Loucy (cell line): Measurements from ENCODE around the gene SLC39A1.
"Not testable (repeated sequence)": the region's sequence is repeated elsewhere in the genome, so short reads cannot be mapped to it uniquely, and the experiment has no call there.

Source experiments
- H2AFZ ChIP-seq: fragments of 200-600 bp; sonication (generic); 2 replicates; pipeline ENCODE4 v1.6.0; 2016; ENCODE audit warnings: antibody characterized with exemption, mild to moderate bottlenecking, low read length, moderate library complexity
- H3F3A ChIP-seq: fragments of 200-600 bp; 2 replicates; pipeline ENCODE4 v1.6.0; 2016; ENCODE audit warnings: antibody characterized with exemption, low read depth, mild to moderate bottlenecking
- H3K27me3 ChIP-seq: fragments of 200-600 bp; sonication (generic); 2 replicates; pipeline ENCODE4 v1.6.1; 2014; ENCODE audit warnings: low read length, mild to moderate bottlenecking; ENCODE audit not compliant: insufficient read depth, poor library complexity, severe bottlenecking
- H3K36me3 ChIP-seq: fragments of 200-600 bp; sonication (generic); 2 replicates; pipeline ENCODE4 v1.6.1; 2016; ENCODE audit warnings: low read length; ENCODE audit not compliant: insufficient read depth
- H3K4me1 ChIP-seq: fragments of 200-600 bp; sonication (generic); 2 replicates; pipeline ENCODE4 v1.5.1; 2014; ENCODE audit warnings: low read length, mild to moderate bottlenecking; ENCODE audit not compliant: insufficient read depth, poor library complexity, severe bottlenecking
- H3K4me2 ChIP-seq: fragments of 200-600 bp; sonication (generic); 2 replicates; pipeline ENCODE4 v1.6.0; 2014; ENCODE audit warnings: antibody characterized with exemption, low read length, low read depth, mild to moderate bottlenecking; ENCODE audit not compliant: poor library complexity, severe bottlenecking
- H3K4me3 ChIP-seq: fragments of 200-600 bp; sonication (generic); 2 replicates; pipeline ENCODE4 v1.5.1; 2014; ENCODE audit warnings: low read length, mild to moderate bottlenecking, mixed read lengths; ENCODE audit not compliant: poor library complexity, severe bottlenecking
- H3K79me2 ChIP-seq: fragments of 200-600 bp; sonication (generic); 2 replicates; pipeline ENCODE4 v1.6.1; 2014; ENCODE audit warnings: low read length; ENCODE audit not compliant: insufficient read depth
- H3K9ac ChIP-seq: fragments of 200-600 bp; sonication (generic); 2 replicates; pipeline ENCODE4 v1.6.0; 2014; ENCODE audit warnings: mild to moderate bottlenecking, low read depth, low read length, moderate library complexity; ENCODE audit not compliant: poor library complexity, severe bottlenecking
- H3K9me2 ChIP-seq: fragments of 200-600 bp; sonication (generic); replicated peaks from 2 replicates; pipeline ENCODE4 v1.6.1; 2016; ENCODE audit warnings: low read depth, low read length, mixed read lengths
- H3K9me3 ChIP-seq: fragments of 200-600 bp; sonication (generic); 2 replicates; pipeline ENCODE4 v1.6.1; 2014; ENCODE audit warnings: mild to moderate bottlenecking, antibody characterized with exemption, low read length, low read depth; ENCODE audit not compliant: insufficient read depth
- H4K20me1 ChIP-seq: fragments of 200-600 bp; sonication (generic); 2 replicates; pipeline ENCODE4 v1.6.0; 2014; ENCODE audit warnings: antibody characterized with exemption, low read length, mild to moderate bottlenecking; ENCODE audit not compliant: insufficient read depth, poor library complexity, severe bottlenecking
- EZH2phosphoT487 ChIP-seq: fragments of 200-600 bp; IDR thresholded peaks from 2 replicates; pipeline ENCODE4 v1.6.1; 2018; ENCODE audit warnings: antibody characterized with exemption, mild to moderate bottlenecking, moderate library complexity, borderline replicate concordance
- TF ChIP-seq, protein P1 (sequence below): fragments of 200-600 bp; sonication (generic); conservative IDR thresholded peaks from 2 replicates; pipeline ENCODE4 v1.5.1; 2014; ENCODE audit warnings: mild to moderate bottlenecking, antibody characterized with exemption, low read length

The SLC39A1 gene

DNA sequence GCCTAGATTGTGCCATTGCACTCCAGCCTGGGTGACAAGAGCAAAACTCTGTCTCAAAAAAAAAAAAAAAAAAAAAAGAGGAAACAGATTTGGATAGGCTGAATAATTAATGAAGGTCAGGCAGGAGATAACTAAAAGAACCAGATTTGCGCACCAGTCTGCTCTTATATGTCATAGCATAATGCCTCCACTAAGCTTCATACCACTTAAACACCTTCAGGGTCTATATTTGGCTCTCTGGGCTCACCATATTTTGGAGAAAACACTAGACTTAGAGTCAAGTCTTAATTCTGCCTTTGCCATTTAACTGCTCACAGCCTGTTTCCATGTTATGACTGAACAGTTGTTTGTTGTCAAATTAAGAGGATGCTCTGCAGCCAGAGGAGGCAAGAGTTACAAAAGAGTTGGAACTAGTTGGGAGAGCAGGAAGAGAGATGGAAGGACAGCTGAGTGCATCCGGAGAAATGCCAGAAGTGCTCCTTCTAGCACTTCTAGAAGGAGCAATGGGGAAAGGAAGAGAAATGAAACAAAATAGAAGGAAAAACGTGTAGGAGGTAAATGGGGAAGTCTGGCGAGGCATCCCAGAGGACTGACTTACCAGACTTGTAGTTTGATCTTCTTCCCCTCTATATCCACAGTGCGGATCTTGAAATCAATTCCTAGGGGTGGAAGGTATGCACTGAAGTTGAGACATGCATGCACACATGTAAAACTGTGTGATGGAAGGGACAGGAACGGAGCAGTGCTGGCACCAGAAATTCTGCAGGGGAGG is 21.0 kb upstream of the SLC39A1 start:
- Histone ChIP-seq H3K9me3 (no peaks in the 10 kb centered on the region), H3K27me3 (no peaks in the 10 kb centered on the region), H2AFZ (no peak overlapping the region), H3K9ac (peak overlapping the region; percentile 78), H3K36me3 (no peaks in the 10 kb centered on the region), H3K9me2 (no peaks in the 10 kb centered on the region), H3K4me3 (no peak overlapping the region), H3K4me1 (peaks cover 14% of the 10 kb centered on the region), H3K79me2 (no peaks in the 10 kb centered on the region), H3K4me2 (peak overlapping the region; percentile 96), H3F3A (0 out of 2 replicates have a peak, but pooled peaks cover 3% of the 10 kb centered on the region), H4K20me1 (no peaks in the 10 kb centered on the region)
- TF ChIP-seq, protein P1, sequence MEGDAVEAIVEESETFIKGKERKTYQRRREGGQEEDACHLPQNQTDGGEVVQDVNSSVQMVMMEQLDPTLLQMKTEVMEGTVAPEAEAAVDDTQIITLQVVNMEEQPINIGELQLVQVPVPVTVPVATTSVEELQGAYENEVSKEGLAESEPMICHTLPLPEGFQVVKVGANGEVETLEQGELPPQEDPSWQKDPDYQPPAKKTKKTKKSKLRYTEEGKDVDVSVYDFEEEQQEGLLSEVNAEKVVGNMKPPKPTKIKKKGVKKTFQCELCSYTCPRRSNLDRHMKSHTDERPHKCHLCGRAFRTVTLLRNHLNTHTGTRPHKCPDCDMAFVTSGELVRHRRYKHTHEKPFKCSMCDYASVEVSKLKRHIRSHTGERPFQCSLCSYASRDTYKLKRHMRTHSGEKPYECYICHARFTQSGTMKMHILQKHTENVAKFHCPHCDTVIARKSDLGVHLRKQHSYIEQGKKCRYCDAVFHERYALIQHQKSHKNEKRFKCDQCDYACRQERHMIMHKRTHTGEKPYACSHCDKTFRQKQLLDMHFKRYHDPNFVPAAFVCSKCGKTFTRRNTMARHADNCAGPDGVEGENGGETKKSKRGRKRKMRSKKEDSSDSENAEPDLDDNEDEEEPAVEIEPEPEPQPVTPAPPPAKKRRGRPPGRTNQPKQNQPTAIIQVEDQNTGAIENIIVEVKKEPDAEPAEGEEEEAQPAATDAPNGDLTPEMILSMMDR: no peak
- no peak for TF ChIP-seq EZH2phosphoT487

DNA sequence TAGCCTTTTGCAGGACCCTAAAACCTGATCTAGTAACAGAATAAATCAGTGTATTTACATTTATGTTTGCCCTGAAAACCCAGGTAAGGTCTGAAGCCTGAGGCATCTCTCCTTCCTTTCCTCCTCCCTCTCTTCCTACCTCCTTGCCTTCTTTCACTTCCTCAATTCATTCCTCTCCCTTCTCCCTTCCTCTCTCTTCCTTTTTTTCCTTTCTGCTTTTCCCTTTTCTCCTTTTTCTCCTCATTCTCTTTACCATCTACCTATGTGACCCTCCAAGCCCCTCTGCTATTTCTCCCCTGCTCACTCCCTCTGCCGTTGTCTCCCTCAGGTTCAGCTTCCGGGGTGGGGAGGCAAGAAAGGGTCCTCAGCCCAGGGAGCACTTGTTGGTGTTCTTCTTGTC is 18.4 kb upstream of the SLC39A1 start:
- H3K4me1 ChIP-seq: peaks cover 21% of the 10 kb centered on the region
- H3K36me3 ChIP-seq, H3K4me3 ChIP-seq, H3K79me2 ChIP-seq, H2AFZ ChIP-seq, H3K9me2 ChIP-seq, H3F3A ChIP-seq, H4K20me1 ChIP-seq, H3K27me3 ChIP-seq, H3K9me3 ChIP-seq, H3K4me2 ChIP-seq, H3K9ac ChIP-seq: not testable (repeated sequence)

DNA sequence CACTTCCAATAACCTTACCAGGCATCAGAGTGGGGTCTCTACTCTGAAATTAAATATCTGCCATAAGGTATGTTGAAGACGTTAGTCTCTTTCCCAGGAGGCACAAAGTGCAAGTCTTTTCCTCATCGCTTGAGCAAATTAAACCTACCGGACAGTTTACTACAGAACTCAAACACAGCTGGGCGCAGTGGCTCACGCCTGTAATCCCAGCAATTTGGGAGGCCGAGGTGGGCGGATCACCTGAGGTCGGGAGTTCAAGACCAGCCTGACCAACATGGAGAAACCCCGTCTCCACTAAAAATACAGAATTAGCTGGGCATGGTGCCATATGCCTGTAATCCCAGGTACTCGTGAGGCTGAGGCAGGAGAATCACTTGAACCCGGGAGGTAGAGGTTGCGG is 15.8 kb upstream of the SLC39A1 start:
- not testable (repeated sequence) for H4K20me1 ChIP-seq, H3K4me3 ChIP-seq, H3F3A ChIP-seq, H3K27me3 ChIP-seq, H3K36me3 ChIP-seq, H3K9me3 ChIP-seq, H3K9me2 ChIP-seq, H3K9ac ChIP-seq, H2AFZ ChIP-seq
- Histone ChIP-seq H3K4me2 (peak overlapping the region; percentile 78), H3K79me2 (peaks cover 31% of the 10 kb centered on the region), H3K4me1 (peaks cover 21% of the 10 kb centered on the region)

DNA sequence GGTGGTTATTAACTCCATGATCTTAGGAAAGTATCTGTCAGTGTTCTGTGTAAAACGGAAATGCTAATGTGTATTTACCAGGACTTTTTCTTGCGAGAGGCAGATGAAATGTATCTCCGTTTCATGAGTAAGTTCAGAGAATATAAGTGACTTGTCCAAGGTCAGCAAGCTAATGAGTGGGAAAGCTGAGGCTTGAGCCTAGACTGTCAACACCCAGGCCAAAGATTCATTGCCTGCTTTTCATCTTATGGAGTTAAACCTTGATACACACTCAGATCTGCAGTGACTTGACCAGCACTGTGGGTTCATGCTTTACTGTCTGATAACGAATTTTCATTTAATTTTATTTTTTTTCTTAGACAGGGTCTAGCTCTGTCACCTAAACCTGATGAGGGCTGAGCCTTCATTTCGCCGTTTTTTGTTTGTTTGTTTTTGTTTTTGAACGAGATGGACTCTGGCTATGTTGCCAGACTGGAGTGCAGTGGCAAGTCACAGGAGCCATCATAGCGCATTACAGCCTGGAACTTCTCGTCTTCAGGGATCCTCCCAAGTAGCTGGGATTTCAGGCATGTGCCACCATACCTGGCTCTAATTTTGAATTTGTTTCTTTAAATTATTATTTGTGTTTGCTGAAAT is 15.1 kb upstream of the SLC39A1 start:
- Histone ChIP-seq H3K9me2 (no peaks in the 10 kb centered on the region), H3K79me2 (peaks cover 31% of the 10 kb centered on the region), H3K9me3 (no peaks in the 10 kb centered on the region), H3K36me3 (peaks cover 12% of the 10 kb centered on the region; the same call in 1 of the 2 replicates), H3K4me3 (peak overlapping the region; percentile 98), H3K4me2 (peak overlapping the region; percentile 78), H4K20me1 (peaks cover 8% of the 10 kb centered on the region), H2AFZ (peak overlapping the region; percentile 96), H3F3A (no peaks in the 10 kb centered on the region), H3K27me3 (no peaks in the 10 kb centered on the region), H3K9ac (peak overlapping the region; percentile 96), H3K4me1 (peaks cover 21% of the 10 kb centered on the region)
- no peak for TF ChIP-seq EZH2phosphoT487
